Activated naive CD4-positive, alpha-beta T cell treated with anti-CD3 and anti-CD28 coated beads, Interleukin-2, amount 10 ng/mL, durations not matched to agents 7 days and 5 days (primary cell): ENCODE data around the gene GPC6.

ENCODE experiments used
- CTCF ChIA-PET: fragments of 350-600 bp; sonication (Branson Sonifier 250); formaldehyde crosslinking; loops from one replicate; lab custom pipeline; 2021; ENCODE audit warnings: antibody characterized with exemption; lab: Charles Lee
- DNase-seq: peaks from one replicate; pipeline ENCODE4 v3.0.0-alpha.2; 2020
- H3K27ac Mint-ChIP-seq: one replicate; pipeline ENCODE4 v1.8.0; 2021; ENCODE audit warnings: mild to moderate bottlenecking, moderate library complexity, mixed read lengths
- H3K27me3 Mint-ChIP-seq: one replicate; pipeline ENCODE4 v1.8.0; 2021; ENCODE audit warnings: mild to moderate bottlenecking, mixed read lengths
- H3K36me3 Mint-ChIP-seq: one replicate; pipeline ENCODE4 v1.8.0; 2021; ENCODE audit warnings: mixed read lengths
- H3K4me1 Mint-ChIP-seq: one replicate; pipeline ENCODE4 v1.8.0; 2021; ENCODE audit warnings: mixed read lengths
- H3K4me3 Mint-ChIP-seq: one replicate; pipeline ENCODE4 v1.8.0; 2021; ENCODE audit warnings: mild to moderate bottlenecking, moderate library complexity, mixed read lengths
- H3K9me3 Mint-ChIP-seq: one replicate; pipeline ENCODE4 v1.8.0; 2021; ENCODE audit warnings: mixed read lengths

GPC6 gene

DNA sequence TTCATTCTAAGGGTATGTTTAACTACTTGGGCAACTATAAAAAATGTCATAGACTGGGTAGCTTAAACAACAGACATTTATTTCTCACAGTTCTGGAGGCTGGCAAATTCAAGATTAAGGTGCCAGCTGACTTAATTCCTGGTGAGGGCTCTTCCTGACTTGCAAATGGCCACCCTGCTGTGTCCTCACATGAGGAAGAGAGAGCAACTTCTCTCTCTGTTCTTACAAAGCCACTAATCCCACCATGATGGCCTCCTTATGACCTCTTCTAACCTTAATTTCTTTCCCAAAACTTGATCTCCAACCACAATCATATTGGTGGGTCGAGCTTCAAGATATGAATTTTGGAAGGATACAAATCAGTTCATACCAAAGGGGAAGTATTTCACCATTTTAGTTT, 853.9 kb downstream of the GPC6 start:
- Mint-ChIP-seq H3K4me1 (no peaks in the 10 kb centered on the region), H3K27ac (no peak overlapping the region), H3K27me3 (no peaks in the 10 kb centered on the region), H3K4me3 (no peak overlapping the region), H3K9me3 (no peaks in the 10 kb centered on the region), H3K36me3 (no peaks in the 10 kb centered on the region)
- DNase-seq: no peak
- CTCF ChIA-PET: no interaction called here

DNA sequence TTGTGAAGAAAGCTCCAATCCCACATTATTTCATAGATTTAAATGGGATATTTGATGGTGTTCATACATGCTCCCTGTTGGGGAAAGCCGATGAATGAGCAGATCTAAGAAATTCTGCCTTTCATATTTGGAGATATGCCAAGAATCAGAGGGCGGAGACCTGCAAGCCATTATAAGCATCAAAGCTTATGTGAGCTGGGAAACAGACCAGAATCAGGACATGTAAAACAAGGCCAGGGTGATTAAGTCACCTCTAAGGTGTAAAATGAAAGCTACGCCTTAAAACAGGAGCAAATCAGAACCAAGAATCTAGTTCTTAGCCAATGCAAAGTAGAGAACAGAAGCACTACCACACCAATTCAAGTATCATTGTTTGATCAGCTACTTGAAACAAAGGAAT, 860.5 kb downstream of the GPC6 start:
- Mint-ChIP-seq H3K9me3 (no peaks in the 10 kb centered on the region), H3K4me3 (no peak overlapping the region), H3K4me1 (no peaks in the 10 kb centered on the region), H3K27me3 (no peaks in the 10 kb centered on the region), H3K36me3 (no peaks in the 10 kb centered on the region), H3K27ac (no peak overlapping the region)
- no peak for DNase-seq
- CTCF ChIA-PET: no interaction called here

DNA sequence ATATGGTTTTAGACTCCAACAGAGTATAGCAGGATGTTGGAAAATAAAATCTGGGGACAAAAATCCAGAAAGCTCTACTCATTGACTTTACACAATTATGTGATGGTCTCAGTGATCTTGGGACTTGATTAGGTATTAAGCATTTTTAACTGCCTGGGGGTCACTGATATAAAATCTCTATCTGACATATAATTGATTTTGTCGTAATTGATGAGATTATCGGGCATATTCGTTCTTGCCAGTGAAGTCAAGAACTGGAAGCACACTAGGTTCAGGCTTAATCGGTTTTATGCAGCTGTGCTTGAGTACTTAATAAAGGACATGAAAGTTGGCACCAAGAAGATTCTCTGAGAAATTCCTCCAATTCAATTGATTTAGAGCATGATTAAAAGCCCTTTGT, 862.1 kb downstream of the GPC6 start:
- H3K4me1 Mint-ChIP-seq: no peaks in the 10 kb centered on the region
- no peak overlapping the region for H3K4me3 Mint-ChIP-seq
- no peak overlapping the region for H3K27ac Mint-ChIP-seq
- H3K27me3 Mint-ChIP-seq: no peaks in the 10 kb centered on the region
- no peak for DNase-seq
- CTCF ChIA-PET: interaction anchor here (0.7 kb wide), 1 partner anchor 452 kb away, joined by 3 read pairs; no protein-coding TSS in a partner anchor
- no peaks in the 10 kb centered on the region for H3K36me3 Mint-ChIP-seq
- no peaks in the 10 kb centered on the region for H3K9me3 Mint-ChIP-seq

DNA sequence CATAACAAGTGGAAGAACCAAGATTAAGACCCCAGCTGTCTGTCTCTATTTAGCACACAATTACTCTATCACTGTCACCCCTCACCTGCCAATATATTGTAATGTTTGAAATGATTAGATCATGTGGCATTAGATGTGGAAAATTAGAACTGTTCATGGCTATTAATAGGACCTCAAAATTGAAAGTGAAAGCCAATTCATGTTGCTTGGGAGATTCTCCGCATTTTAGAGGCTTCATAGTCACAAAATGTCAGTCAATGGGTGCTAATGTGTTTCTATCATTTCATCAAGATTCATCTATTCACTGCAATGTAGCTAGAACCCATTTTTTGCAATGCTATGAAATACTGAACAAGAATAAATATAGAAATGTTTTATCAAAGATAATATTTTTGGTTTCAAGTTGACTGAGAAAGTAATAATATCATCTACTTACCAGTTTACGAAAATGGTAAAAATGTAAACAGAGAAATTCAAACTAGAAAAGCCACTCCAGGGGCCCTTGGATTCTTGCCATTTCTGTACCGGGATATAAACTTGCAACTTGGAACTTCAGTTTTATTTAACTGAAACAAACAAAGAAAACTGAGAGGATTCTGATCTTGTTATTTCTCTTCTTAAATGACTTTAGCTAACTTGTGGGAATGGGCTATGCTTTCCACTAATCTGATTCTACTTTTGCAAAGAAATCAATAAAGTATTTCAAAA, 864.3 kb downstream of the GPC6 start:
- Mint-ChIP-seq H3K9me3 (no peaks in the 10 kb centered on the region), H3K27me3 (no peaks in the 10 kb centered on the region), H3K4me1 (no peaks in the 10 kb centered on the region), H3K36me3 (no peaks in the 10 kb centered on the region), H3K27ac (no peak overlapping the region), H3K4me3 (no peak overlapping the region)
- no peak for DNase-seq
- CTCF ChIA-PET: no interaction called here

DNA sequence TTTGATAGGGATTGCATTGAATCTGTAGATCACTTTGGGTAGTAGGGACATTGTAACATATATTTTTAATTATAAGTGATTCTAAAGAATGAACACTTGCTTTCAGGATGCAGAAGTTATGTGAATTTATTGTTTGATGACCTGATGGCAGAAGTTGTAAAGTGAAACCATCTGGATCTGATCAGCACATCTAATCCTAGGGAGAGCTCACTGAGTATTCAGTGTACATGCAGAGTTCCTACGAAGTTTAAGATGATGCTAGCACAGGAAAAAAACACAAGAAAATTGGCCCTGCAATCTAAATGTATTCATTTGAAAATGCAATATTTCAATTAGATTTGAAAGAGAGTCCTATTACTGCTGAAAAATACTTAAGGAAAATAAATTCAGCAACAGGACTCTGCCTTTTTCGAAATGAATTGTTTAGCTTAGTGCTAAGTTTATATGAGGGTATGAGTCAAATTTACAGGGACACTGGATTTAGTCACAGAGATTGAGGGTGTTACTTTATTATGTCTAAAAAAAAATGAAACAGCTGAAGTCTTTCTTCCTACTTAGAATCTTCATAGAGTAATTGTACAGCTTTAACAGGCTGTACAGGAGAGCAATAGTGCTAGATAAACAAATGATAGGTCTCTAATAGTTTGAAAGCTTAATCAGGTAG, 867.2 kb downstream of the GPC6 start:
- H3K27me3 Mint-ChIP-seq: no peaks in the 10 kb centered on the region
- H3K36me3 Mint-ChIP-seq: no peaks in the 10 kb centered on the region
- H3K27ac Mint-ChIP-seq: no peak overlapping the region
- CTCF ChIA-PET: no interaction called here
- DNase-seq: no peak
- no peak overlapping the region for H3K4me3 Mint-ChIP-seq
- no peaks in the 10 kb centered on the region for H3K9me3 Mint-ChIP-seq
- no peaks in the 10 kb centered on the region for H3K4me1 Mint-ChIP-seq

DNA sequence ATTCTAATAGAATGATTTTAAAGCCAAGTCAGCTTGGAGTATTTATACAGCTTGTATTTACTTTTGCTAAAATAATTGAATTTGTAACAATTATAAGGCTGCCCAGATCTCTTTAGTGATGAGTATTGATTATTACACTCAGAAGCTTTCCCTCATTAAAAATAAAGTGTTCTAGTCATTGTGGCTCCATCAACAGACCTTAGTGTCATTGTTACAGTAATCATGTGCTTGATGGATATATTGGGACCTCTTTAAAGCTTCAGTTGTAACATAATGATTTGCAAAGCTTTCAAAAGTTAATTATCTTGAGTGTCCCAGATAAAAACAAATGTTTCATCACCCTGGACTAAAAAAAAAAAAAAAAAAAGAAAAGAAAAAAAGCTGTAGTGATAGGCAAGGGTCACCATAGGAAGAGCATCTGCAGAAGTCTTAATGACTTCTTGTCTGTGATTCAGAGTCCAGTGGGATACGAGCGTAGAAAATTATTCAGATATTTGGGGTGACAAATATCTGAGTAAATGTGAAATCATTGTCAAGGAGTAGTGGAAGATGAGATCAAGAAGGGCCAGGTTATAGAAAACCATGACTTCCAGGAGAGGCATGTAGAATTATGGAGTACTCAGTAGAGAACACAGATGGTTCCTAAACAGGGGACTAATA, 883.2 kb downstream of the GPC6 start:
- DNase-seq: no peak
- no peaks in the 10 kb centered on the region for H3K4me1 Mint-ChIP-seq
- no peak overlapping the region for H3K27ac Mint-ChIP-seq
- H3K36me3 Mint-ChIP-seq: no peaks in the 10 kb centered on the region
- peaks cover 3% of the 10 kb centered on the region for H3K9me3 Mint-ChIP-seq
- CTCF ChIA-PET: no interaction called here
- no peaks in the 10 kb centered on the region for H3K27me3 Mint-ChIP-seq
- H3K4me3 Mint-ChIP-seq: no peak overlapping the region

DNA sequence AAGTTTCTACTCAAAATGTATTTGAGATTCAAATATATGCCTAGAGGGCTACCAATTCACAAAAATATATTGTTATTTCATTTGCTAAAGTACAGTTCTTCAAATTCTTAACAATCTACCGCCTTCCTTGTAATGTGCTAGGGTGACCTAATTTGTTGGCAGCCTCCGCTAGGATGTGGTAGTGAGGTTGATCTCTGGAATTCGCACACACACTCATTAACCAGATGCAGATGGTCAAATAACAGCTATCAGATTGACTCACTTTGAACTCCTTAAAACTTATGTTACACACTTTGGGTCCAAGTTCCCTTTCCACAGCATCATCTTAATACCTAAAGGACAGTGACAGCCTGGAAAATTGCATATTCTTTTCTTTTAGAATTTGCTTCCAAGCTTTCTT, 885.6 kb downstream of the GPC6 start:
- Mint-ChIP-seq H3K36me3 (no peaks in the 10 kb centered on the region), H3K27me3 (no peaks in the 10 kb centered on the region), H3K9me3 (no peaks in the 10 kb centered on the region), H3K4me3 (no peak overlapping the region), H3K27ac (no peak overlapping the region), H3K4me1 (no peaks in the 10 kb centered on the region)
- CTCF ChIA-PET: no interaction called here
- DNase-seq: no peak

DNA sequence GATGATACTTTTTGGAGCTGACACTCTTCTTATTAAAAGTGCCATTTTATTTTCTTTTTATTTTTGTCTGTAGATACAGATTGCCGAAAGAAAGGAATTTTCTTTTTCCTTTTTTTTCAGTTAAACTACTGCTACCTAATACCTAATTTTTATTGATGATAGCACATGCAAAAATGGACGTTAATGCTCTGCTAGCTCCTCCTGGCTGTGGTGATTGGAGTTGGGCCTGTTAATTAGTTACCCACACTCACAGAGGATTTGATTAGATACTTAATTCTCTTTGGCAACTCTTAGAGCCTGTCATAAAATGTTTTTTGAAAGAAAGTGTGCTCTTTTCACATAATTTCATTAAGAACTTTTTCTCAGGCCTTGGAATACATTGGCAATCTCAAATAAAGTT, 886.1 kb downstream of the GPC6 start:
- Mint-ChIP-seq H3K27ac (no peak overlapping the region), H3K4me1 (no peaks in the 10 kb centered on the region), H3K27me3 (no peaks in the 10 kb centered on the region), H3K36me3 (no peaks in the 10 kb centered on the region), H3K4me3 (no peak overlapping the region), H3K9me3 (no peaks in the 10 kb centered on the region)
- no peak for DNase-seq
- CTCF ChIA-PET: no interaction called here

DNA sequence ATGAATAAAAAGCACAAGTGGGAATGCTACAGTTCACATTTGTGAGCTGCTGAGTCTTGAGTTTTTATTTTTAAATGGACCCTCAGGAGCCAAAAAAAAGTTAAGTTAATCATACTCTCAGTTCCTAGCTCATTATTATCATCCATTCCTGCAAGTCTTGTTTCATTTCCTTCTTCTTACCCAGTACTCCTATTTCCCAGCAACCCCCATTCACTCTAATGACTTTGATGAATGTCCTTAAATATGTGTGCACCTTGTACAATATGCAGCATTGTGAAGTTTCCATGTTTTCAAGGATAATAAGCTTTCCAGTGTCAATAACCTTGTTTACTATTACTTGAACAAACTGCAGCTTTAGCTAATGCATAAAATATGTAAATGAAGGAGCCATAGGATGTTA, 886.6 kb downstream of the GPC6 start:
- Mint-ChIP-seq H3K27me3 (no peaks in the 10 kb centered on the region), H3K36me3 (no peaks in the 10 kb centered on the region), H3K4me3 (no peak overlapping the region), H3K4me1 (no peaks in the 10 kb centered on the region), H3K9me3 (no peaks in the 10 kb centered on the region), H3K27ac (no peak overlapping the region)
- CTCF ChIA-PET: no interaction called here
- no peak for DNase-seq

DNA sequence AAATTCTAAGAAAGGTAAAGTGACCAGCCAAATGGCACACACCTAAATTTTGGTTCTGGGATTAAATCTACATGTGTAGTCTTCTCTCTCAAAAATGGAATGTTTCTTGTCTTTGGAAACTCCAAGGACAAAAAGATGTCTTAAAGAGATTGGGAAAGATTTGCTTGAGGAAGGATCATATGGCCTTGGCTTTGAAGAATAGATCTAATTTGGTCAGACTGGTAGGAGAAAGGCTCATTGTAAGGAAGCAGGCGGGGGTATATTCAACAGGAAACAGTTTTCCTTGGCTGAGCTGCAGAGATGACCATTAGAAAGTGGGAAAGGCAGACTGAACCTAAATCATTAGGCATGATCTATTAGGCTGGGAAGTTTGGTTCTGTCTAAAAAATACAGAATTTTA, 887.6 kb downstream of the GPC6 start:
- DNase-seq: no peak
- no peaks in the 10 kb centered on the region for H3K9me3 Mint-ChIP-seq
- no peaks in the 10 kb centered on the region for H3K4me1 Mint-ChIP-seq
- no peak overlapping the region for H3K27ac Mint-ChIP-seq
- no peaks in the 10 kb centered on the region for H3K36me3 Mint-ChIP-seq
- CTCF ChIA-PET: interaction anchor here (0.7 to 1.8 kb wide), 2 partner anchors 10 to 168 kb away, joined by 3 to 5 read pairs; no protein-coding TSS in a partner anchor
- H3K27me3 Mint-ChIP-seq: no peaks in the 10 kb centered on the region
- H3K4me3 Mint-ChIP-seq: no peak overlapping the region

DNA sequence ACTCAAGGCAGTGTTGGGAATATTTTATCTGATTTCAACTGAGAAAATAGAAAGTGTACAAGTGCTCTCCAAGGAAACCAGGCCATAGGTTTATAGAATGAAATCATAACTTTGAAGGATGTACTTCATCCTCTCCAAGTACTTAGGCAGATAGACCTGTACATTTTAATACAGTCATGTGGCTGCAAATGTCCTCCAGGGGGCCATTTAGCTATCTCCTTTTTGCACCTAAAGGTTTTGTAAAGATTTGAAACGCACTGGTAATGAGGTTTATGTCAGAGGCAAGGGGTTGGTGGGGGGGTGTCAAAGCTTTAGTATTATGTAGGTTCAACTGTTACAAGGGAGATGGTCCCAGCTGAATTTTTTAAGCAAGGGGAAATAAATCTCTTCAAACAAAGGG, 888.4 kb downstream of the GPC6 start:
- Mint-ChIP-seq H3K4me3 (no peak overlapping the region), H3K4me1 (no peaks in the 10 kb centered on the region), H3K27ac (no peak overlapping the region), H3K9me3 (no peaks in the 10 kb centered on the region), H3K36me3 (no peaks in the 10 kb centered on the region), H3K27me3 (no peaks in the 10 kb centered on the region)
- DNase-seq: no peak
- CTCF ChIA-PET: interaction anchor here (1.8 kb wide), 1 partner anchor 9 kb away, joined by 5 read pairs; no protein-coding TSS in a partner anchor

DNA sequence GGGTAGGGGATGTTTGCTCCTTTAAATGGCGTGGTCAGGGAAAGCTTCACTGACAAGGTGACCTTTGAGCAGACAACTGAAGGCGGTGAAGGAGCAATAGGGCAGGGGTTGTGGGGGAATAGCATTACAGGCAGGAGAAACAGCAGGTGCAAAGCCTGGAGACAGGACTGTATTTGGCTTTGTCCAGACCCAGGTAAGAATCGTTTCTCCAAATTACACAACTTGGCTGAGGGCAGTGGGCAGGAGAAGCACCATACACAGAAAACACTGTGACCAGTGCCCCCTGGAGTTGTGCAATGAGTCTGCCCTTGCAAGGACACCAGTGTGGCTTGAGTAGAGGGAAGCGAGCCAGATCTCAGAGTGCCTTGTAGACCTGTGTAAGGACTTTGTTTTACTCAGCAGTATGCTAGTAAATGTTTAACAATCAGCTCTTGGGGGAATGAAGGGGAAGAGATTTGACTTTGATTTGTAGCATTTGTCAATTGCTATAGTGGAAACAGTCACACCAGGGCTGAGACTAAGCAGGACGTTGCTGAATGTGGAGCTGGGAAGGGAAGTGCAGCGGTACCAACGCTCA, 892.8 kb downstream of the GPC6 start:
- CTCF ChIA-PET: no interaction called here

DNA sequence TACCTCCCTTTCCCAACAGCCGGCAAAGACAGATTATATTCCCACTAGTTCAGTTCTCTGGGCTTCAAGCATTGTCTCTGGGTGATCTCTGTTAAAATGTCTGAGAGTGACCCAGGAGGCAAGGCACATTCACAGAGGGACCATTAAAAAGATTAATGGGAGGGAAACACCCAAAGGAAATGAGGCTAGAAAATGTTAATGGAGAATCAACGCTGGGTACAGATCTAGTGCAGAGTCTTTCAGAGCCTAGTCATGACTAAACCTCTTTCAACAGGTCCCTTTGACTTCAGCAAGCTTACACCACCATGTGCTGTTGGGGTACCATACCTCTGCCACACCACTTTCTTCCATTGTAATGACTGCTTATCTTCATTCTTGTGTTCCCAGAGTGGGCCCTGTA, 894.3 kb downstream of the GPC6 start:
- CTCF ChIA-PET: no interaction called here
- no peaks in the 10 kb centered on the region for H3K9me3 Mint-ChIP-seq
- no peak for DNase-seq
- H3K36me3 Mint-ChIP-seq: no peaks in the 10 kb centered on the region
- no peak overlapping the region for H3K4me3 Mint-ChIP-seq
- no peak overlapping the region for H3K27ac Mint-ChIP-seq
- peaks cover 5% of the 10 kb centered on the region for H3K27me3 Mint-ChIP-seq
- no peaks in the 10 kb centered on the region for H3K4me1 Mint-ChIP-seq

More for the DNA sequence above, 892.8 kb downstream of the GPC6 start:
- Mint-ChIP-seq H3K9me3 (no peaks in the 10 kb centered on the region), H3K27me3 (peaks cover 4% of the 10 kb centered on the region), H3K4me3 (no peak overlapping the region), H3K27ac (no peak overlapping the region), H3K36me3 (no peaks in the 10 kb centered on the region), H3K4me1 (no peaks in the 10 kb centered on the region)
- DNase-seq: no peak

DNA sequence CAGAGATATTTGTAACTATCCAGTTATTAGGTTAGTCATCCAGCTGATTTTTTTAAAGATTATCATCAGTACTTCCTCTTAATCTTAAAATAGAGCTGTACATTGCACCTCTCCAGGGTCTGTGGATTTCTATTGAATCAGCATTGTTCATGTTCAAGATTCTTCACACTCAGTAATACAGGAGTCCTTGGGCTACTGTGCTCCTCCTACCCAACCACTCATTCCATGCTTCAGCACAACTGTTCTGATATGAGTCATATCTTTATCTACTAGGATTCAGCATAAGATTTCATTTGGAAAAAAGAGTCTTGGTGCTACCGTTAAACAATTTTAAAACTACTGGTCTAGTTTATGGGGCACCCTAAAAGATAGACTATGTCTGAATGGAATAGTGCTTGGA, 895.1 kb downstream of the GPC6 start:
- no peak overlapping the region for H3K27ac Mint-ChIP-seq
- peaks cover 5% of the 10 kb centered on the region for H3K27me3 Mint-ChIP-seq
- H3K36me3 Mint-ChIP-seq: no peaks in the 10 kb centered on the region
- DNase-seq: no peak
- no peaks in the 10 kb centered on the region for H3K9me3 Mint-ChIP-seq
- H3K4me3 Mint-ChIP-seq: no peak overlapping the region
- no peaks in the 10 kb centered on the region for H3K4me1 Mint-ChIP-seq
- CTCF ChIA-PET: no interaction called here
